Neural cell (in vitro differentiated cells): ENCODE measurements around the gene ADARB2.
"Not testable (repeated sequence)": the region's sequence is repeated elsewhere in the genome, so short reads cannot be mapped to it uniquely, and the experiment has no call there.

Experiments used
- CTCF ChIP-seq: fragments of 450-650 bp; IDR thresholded peaks from 2 replicates; pipeline ENCODE4 v1.5.1; 2014; ENCODE audit warnings: antibody characterized with exemption, mild to moderate bottlenecking, moderate library complexity; ENCODE audit not compliant: poor library complexity, severe bottlenecking
- EP300 ChIP-seq: fragments of 450-650 bp; conservative IDR thresholded peaks from 2 replicates; pipeline ENCODE4 v1.6.1; 2014; ENCODE audit warnings: antibody characterized with exemption, mild to moderate bottlenecking, moderate library complexity; ENCODE audit not compliant: poor library complexity, severe bottlenecking
- EZH2 ChIP-seq: fragments of 200-600, 300-800 bp; shearing (Covaris generic), sonication (generic); IDR thresholded peaks from 2 replicates; pipeline ENCODE4 v1.6.1; 2014; ENCODE audit warnings: antibody characterized with exemption, low read length, borderline replicate concordance, mild to moderate bottlenecking; ENCODE audit not compliant: insufficient read depth, poor library complexity, severe bottlenecking
- POLR2AphosphoS5 ChIP-seq: IDR thresholded peaks from 2 replicates; pipeline ENCODE4 v1.6.1; 2012
- RAD21 ChIP-seq: fragments of 450-650 bp; conservative IDR thresholded peaks from 2 replicates; pipeline ENCODE4 v1.6.1; 2014; ENCODE audit warnings: antibody characterized with exemption, mild to moderate bottlenecking, moderate library complexity
- REST ChIP-seq: IDR thresholded peaks from 2 replicates; pipeline ENCODE4 v1.6.1; 2012; ENCODE audit warnings: borderline replicate concordance
- SMC3 ChIP-seq: fragments of 450-650 bp; conservative IDR thresholded peaks from 2 replicates; pipeline ENCODE4 v1.6.1; 2014; ENCODE audit warnings: antibody characterized with exemption, mild to moderate bottlenecking, moderate library complexity; ENCODE audit not compliant: poor library complexity
- TAF1 ChIP-seq: IDR thresholded peaks from 2 replicates; pipeline ENCODE4 v1.6.1; 2012; ENCODE audit warnings: low read depth

DNA sequence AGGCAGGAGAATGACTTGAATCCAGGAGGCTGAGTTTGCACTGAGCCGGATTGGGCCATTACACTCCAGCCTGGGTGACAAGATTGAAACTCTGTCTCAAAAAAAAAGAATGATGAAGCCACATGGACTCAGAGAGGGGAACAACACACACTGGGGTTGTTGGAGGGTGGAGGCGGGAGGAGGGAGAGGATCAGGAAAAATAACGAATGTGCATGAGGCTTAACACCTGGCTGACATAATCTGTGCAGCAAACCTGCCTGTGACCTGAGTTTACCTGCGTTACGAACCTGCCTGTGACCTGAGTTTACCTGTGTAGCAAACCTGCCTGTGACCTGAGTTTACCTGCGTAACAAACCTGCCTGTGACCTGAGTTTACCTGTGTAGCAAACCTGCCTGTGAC lies 277.7 kb downstream of the ADARB2 start:
- not testable (repeated sequence) for TF ChIP-seq CTCF, EZH2, REST, TAF1, POLR2AphosphoS5, EP300, RAD21, SMC3
